ENCODE data around the gene SRMS.

GRCh38 chr20:63522091-63522868 is 25.3 kb downstream of the SRMS start:
- TF ChIP-seq CTCF (IDR thresholded peaks at IDR 0.05), result no peak
- TF ChIP-seq POLR2A (IDR thresholded peaks at IDR 0.05), result no peak
